Vagina (tissue), 2 donors: ENCODE data around the gene ASPHD1.

Experiments
- POLR2A ChIP-seq, 2 donors: fragments of 450-650 bp; IDR thresholded peaks; one replicate each; pipeline ENCODE4 v1.6.1; 2017; ENCODE audit warnings: antibody characterized with exemption in 2 of 2, mild to moderate bottlenecking in 2 of 2, moderate library complexity in 2 of 2
- TF ChIP-seq, protein P1 (sequence below), 3 experiments: fragments of 450-650 bp in 2 of 3; fragments of 200-600 bp in 1 of 3; sonication (generic) in 1 of 3; IDR thresholded peaks; one replicate each; pipeline ENCODE4 v1.5.1; 2017 to 2019; ENCODE audit warnings: antibody characterized with exemption in 3 of 3, mild to moderate bottlenecking in 2 of 3, moderate library complexity in 2 of 3

DNA sequence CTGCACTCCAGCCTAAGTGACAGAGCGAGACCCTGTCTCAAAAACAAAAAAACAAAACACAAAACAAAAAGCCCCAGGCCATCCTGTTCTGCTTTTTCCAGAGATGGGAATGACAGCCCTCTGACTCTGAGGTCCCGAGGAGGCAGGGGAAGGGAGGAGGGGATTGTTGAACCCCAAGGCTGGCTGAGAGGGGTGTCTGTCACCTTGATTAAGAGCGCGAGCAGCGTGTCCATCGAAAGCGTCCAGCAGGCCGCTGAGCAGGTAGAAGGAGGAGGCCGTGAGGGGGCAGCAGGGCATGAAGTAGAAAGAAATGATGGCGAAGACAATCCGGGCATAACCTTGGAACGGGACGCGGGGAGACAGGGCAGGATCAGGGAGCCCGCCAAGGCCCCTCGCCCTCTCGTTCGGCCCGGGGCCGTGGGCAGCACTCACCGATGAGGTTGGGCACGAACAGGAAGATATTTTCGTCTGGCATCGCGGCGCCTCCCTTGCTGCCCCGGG, 37.9 kb upstream of the ASPHD1 start:
- TF ChIP-seq, protein P1, sequence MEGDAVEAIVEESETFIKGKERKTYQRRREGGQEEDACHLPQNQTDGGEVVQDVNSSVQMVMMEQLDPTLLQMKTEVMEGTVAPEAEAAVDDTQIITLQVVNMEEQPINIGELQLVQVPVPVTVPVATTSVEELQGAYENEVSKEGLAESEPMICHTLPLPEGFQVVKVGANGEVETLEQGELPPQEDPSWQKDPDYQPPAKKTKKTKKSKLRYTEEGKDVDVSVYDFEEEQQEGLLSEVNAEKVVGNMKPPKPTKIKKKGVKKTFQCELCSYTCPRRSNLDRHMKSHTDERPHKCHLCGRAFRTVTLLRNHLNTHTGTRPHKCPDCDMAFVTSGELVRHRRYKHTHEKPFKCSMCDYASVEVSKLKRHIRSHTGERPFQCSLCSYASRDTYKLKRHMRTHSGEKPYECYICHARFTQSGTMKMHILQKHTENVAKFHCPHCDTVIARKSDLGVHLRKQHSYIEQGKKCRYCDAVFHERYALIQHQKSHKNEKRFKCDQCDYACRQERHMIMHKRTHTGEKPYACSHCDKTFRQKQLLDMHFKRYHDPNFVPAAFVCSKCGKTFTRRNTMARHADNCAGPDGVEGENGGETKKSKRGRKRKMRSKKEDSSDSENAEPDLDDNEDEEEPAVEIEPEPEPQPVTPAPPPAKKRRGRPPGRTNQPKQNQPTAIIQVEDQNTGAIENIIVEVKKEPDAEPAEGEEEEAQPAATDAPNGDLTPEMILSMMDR (IDR thresholded peaks at IDR 0.05) = no peak
- no peak for TF ChIP-seq POLR2A (IDR thresholded peaks at IDR 0.05)
